K562 (cell line): ENCODE data around the gene CRYAA. TPM values are rescaled to one million over a fixed set of nuclear protein-coding genes. Genes with fewer than 3 reads are reported as not detected.

ENCODE experiments used
- DMBX1 ChIP-seq: fragments of 250-450 bp; sonication (Bioruptor Pico); IDR thresholded peaks from 2 replicates; pipeline ENCODE4 v1.8.0; 2022; ENCODE audit warnings: inconsistent platforms, mild to moderate bottlenecking, moderate library complexity, borderline replicate concordance
- DNMT1 ChIP-seq: fragments of 450-650 bp; IDR thresholded peaks from 2 replicates; pipeline ENCODE4 v1.6.1; 2016; ENCODE audit warnings: antibody characterized with exemption, mild to moderate bottlenecking
- RERE ChIP-seq: sonication (generic); formaldehyde crosslinking; IDR thresholded peaks from 2 replicates; pipeline ENCODE4 v1.8.0; 2023; ENCODE audit warnings: missing genetic modification reagents, mild to moderate bottlenecking, borderline replicate concordance
- TAF9B ChIP-seq: fragments of 450-650 bp; IDR thresholded peaks from 2 replicates; pipeline ENCODE4 v1.6.1; 2018; ENCODE audit warnings: mild to moderate bottlenecking; ENCODE audit not compliant: partially characterized antibody
- THAP7 ChIP-seq: fragments of 250-450 bp; sonication (Bioruptor Pico); IDR thresholded peaks from 2 replicates; pipeline ENCODE4 v1.5.0; 2021
- ZNF511 ChIP-seq: sonication (generic); formaldehyde crosslinking; IDR thresholded peaks from 2 replicates; pipeline ENCODE4 v1.8.0; 2022; ENCODE audit warnings: mild to moderate bottlenecking, missing genetic modification reagents
- ZNF551 ChIP-seq: fragments of 250-450 bp; sonication (Bioruptor Pico); IDR thresholded peaks from 2 replicates; pipeline ENCODE4 v1.5.0; 2021; ENCODE audit warnings: mild to moderate bottlenecking, moderate library complexity
- ZNF639 ChIP-seq, 2 experiments: fragments of 200-800 bp in 1 of 2; sonication (Bioruptor generic) in 1 of 2; sonication (generic) in 1 of 2; formaldehyde crosslinking in 1 of 2; IDR thresholded peaks in 1 of 2; conservative IDR thresholded peaks in 1 of 2; 2 replicates each; pipeline versions ENCODE4 v1.5.0 to v1.6.1; 2016 to 2020; ENCODE audit warnings: missing compliant biosample characterization in 1 of 2, missing genetic modification characterization in 1 of 2, missing genetic modification reagents in 1 of 2
- polyA plus RNA-seq, 8 experiments: library from polyadenylated mRNA; depleted of rRNA in 4 of 8; stranded (reverse) in 5 of 8; unstranded in 3 of 8; fragments of >200 nt; fragmentation: Nextera tagmentation in 2 of 8; fragmentation: Illumina TruSeq in 1 of 8; extraction: Ambion mirVana in 2 of 8; extraction: Trizol in 1 of 8; gene quantifications; 2 replicates each; pipeline versions ENCODE4 v1.2.1 to v1.2.3, GENCODE V29; 2011 to 2014; ENCODE audit warnings: inconsistent platforms in 1 of 8, missing spikeins in 1 of 8
- total RNA-seq, 7 experiments: library from RNA; depleted of rRNA in 6 of 7; stranded (reverse); fragments of >200 nt in 6 of 7; fragmentation: Illumina TruSeq in 2 of 7; extraction: Trizol in 2 of 7; gene quantifications; 2 replicates each; pipeline versions ENCODE4 v1.2.1 to v1.2.3, GENCODE V29; 2011 to 2021; ENCODE audit warnings: low replicate concordance in 1 of 7

CRYAA gene
- total and polyA plus RNA-seq, 9 of the 15 experiments (the other 6 are each of a cell fraction or from before 2014, with no cell fraction given), result not detected

- TF ChIP-seq RERE (no peak), THAP7 (no peak), DNMT1 (no peak), ZNF639 (CRISPR knock-in tag; conservative IDR thresholded peaks at IDR 0.05 in 1 of 2, IDR thresholded peaks at IDR 0.05 in 1 of 2) (no peak), DMBX1 (CRISPR knock-in tag) (no peak), ZNF511 (no peak), TAF9B (no peak), ZNF551 (CRISPR knock-in tag) (no peak)
Measured at GRCh38 chr21:43207868-43208267, 39.1 kb downstream of the CRYAA start (continued).
